Measurements from ENCODE around the gene YY1.

YY1 gene

DNA sequence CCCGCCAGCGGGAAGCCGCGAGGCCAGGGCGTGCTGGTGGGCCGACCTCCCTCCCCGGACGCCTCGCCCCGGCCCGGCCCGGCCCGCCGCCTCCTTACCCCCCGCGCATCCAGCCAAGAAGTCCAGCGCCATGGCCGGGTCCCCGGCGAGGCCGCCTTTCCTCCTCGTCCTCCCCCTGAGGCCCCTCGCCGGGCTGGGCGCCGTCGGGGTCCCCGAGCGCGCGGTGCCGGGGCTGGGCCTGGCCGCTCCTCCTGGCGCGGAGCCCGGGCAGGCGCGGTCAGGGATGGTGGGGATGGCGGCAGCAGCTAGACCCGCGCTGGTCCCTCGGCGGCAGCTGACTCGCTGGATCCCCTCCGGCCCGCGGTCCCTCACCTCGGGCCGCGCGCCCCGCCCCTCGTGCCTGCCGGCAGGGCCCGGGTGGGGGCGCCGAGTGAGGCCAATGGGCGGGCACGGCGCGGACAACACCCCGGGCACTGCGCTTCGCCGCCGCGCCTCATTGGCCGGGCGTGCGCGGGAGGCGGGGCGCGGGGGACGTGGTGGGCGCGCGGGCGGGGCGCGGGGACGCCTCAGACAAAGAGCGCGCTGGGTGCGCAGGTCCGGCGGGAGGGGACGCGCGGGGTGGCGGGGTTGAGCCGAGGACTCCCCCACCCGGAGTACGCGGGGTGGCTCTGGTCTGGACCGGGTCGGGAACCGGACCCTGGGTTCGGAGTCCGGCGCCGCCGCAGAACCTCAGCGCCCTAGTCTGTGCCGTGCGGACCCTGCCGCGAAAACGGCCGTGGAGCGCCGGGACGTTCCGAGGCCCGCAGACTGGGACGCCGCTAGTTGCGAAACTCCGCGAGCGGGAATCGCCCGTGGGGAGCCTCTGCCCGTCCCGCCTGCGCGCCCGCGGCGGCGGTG lies 67.4 kb downstream of the YY1 start, which contains the start of gene SLC25A29 (continued):
- TF ChIP-seq, protein P1, sequence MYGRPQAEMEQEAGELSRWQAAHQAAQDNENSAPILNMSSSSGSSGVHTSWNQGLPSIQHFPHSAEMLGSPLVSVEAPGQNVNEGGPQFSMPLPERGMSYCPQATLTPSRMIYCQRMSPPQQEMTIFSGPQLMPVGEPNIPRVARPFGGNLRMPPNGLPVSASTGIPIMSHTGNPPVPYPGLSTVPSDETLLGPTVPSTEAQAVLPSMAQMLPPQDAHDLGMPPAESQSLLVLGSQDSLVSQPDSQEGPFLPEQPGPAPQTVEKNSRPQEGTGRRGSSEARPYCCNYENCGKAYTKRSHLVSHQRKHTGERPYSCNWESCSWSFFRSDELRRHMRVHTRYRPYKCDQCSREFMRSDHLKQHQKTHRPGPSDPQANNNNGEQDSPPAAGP (tag by site-specific recombination; IDR thresholded peaks at IDR 0.05): peak; percentile 55; the same call in 1 of the 2 replicates
- TF ChIP-seq KLF16 (tag by site-specific recombination; IDR thresholded peaks at IDR 0.05) (no peak; the same call in 1 of the 2 replicates), ZEB2 (tag by site-specific recombination; IDR thresholded peaks at IDR 0.05) (peak; percentile 42), ZNF670 (tag by site-specific recombination; IDR thresholded peaks at IDR 0.05; ENCODE audit: low read depth) (no peak), ZNF48 (tag by site-specific recombination; IDR thresholded peaks at IDR 0.05) (no peak), KLF10 (tag by site-specific recombination; IDR thresholded peaks at IDR 0.05) (peak; percentile 95), ZNF549 (tag by site-specific recombination; IDR thresholded peaks at IDR 0.05) (no peak), ZNF747 (tag by site-specific recombination; IDR thresholded peaks at IDR 0.05) (no peak), ZNF843 (tag by site-specific recombination; IDR thresholded peaks at IDR 0.05) (peak; percentile 34; the same call in 1 of the 2 replicates), ZNF629 (tag by site-specific recombination; IDR thresholded peaks at IDR 0.05) (no peak), ZNF146 (tag by site-specific recombination; IDR thresholded peaks at IDR 0.05) (no peak), ZNF571 (tag by site-specific recombination; IDR thresholded peaks at IDR 0.05) (no peak), SALL2 (tag by site-specific recombination; IDR thresholded peaks at IDR 0.05; ENCODE audit: borderline replicate concordance) (no peak), GLIS1 (tag by site-specific recombination; IDR thresholded peaks at IDR 0.05) (0 out of 2 replicates have a peak, but pooled peaks have one; percentile 27)
- TF ChIP-seq, protein P2, sequence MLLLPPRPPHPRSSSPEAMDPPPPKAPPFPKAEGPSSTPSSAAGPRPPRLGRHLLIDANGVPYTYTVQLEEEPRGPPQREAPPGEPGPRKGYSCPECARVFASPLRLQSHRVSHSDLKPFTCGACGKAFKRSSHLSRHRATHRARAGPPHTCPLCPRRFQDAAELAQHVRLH (tag by site-specific recombination; IDR thresholded peaks at IDR 0.05): no peak
- TF ChIP-seq, protein P3, sequence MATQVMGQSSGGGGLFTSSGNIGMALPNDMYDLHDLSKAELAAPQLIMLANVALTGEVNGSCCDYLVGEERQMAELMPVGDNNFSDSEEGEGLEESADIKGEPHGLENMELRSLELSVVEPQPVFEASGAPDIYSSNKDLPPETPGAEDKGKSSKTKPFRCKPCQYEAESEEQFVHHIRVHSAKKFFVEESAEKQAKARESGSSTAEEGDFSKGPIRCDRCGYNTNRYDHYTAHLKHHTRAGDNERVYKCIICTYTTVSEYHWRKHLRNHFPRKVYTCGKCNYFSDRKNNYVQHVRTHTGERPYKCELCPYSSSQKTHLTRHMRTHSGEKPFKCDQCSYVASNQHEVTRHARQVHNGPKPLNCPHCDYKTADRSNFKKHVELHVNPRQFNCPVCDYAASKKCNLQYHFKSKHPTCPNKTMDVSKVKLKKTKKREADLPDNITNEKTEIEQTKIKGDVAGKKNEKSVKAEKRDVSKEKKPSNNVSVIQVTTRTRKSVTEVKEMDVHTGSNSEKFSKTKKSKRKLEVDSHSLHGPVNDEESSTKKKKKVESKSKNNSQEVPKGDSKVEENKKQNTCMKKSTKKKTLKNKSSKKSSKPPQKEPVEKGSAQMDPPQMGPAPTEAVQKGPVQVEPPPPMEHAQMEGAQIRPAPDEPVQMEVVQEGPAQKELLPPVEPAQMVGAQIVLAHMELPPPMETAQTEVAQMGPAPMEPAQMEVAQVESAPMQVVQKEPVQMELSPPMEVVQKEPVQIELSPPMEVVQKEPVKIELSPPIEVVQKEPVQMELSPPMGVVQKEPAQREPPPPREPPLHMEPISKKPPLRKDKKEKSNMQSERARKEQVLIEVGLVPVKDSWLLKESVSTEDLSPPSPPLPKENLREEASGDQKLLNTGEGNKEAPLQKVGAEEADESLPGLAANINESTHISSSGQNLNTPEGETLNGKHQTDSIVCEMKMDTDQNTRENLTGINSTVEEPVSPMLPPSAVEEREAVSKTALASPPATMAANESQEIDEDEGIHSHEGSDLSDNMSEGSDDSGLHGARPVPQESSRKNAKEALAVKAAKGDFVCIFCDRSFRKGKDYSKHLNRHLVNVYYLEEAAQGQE (tag by site-specific recombination; IDR thresholded peaks at IDR 0.05): no peak
- TF ChIP-seq, protein P4, sequence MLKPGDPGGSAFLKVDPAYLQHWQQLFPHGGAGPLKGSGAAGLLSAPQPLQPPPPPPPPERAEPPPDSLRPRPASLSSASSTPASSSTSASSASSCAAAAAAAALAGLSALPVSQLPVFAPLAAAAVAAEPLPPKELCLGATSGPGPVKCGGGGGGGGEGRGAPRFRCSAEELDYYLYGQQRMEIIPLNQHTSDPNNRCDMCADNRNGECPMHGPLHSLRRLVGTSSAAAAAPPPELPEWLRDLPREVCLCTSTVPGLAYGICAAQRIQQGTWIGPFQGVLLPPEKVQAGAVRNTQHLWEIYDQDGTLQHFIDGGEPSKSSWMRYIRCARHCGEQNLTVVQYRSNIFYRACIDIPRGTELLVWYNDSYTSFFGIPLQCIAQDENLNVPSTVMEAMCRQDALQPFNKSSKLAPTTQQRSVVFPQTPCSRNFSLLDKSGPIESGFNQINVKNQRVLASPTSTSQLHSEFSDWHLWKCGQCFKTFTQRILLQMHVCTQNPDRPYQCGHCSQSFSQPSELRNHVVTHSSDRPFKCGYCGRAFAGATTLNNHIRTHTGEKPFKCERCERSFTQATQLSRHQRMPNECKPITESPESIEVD (tag by site-specific recombination; IDR thresholded peaks at IDR 0.05): no peak
- TF ChIP-seq, protein P5, sequence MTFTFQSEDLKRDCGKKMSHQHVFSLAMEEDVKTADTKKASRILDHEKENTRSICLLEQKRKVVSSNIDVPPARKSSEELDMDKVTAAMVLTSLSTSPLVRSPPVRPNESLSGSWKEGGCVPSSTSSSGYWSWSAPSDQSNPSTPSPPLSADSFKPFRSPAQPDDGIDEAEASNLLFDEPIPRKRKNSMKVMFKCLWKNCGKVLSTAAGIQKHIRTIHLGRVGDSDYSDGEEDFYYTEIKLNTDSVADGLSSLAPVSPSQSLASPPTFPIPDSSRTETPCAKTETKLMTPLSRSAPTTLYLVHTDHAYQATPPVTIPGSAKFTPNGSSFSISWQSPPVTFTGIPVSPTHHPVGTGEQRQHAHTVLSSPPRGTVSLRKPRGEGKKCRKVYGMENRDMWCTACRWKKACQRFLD (tag by site-specific recombination; IDR thresholded peaks at IDR 0.05): no peak
- TF ChIP-seq, protein P6, sequence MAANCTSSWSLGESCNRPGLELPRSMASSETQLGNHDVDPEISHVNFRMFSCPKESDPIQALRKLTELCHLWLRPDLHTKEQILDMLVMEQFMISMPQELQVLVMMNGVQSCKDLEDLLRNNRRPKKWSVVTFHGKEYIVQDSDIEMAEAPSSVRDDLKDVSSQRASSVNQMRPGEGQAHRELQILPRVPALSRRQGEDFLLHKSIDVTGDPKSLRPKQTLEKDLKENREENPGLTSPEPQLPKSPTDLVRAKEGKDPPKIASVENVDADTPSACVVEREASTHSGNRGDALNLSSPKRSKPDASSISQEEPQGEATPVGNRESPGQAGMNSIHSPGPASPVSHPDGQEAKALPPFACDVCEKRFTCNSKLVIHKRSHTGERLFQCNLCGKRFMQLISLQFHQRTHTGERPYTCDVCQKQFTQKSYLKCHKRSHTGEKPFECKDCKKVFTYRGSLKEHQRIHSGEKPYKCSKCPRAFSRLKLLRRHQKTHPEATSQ (tag by site-specific recombination; IDR thresholded peaks at IDR 0.05): no peak; the same call in 1 of the 2 replicates
- TF ChIP-seq, protein P7, sequence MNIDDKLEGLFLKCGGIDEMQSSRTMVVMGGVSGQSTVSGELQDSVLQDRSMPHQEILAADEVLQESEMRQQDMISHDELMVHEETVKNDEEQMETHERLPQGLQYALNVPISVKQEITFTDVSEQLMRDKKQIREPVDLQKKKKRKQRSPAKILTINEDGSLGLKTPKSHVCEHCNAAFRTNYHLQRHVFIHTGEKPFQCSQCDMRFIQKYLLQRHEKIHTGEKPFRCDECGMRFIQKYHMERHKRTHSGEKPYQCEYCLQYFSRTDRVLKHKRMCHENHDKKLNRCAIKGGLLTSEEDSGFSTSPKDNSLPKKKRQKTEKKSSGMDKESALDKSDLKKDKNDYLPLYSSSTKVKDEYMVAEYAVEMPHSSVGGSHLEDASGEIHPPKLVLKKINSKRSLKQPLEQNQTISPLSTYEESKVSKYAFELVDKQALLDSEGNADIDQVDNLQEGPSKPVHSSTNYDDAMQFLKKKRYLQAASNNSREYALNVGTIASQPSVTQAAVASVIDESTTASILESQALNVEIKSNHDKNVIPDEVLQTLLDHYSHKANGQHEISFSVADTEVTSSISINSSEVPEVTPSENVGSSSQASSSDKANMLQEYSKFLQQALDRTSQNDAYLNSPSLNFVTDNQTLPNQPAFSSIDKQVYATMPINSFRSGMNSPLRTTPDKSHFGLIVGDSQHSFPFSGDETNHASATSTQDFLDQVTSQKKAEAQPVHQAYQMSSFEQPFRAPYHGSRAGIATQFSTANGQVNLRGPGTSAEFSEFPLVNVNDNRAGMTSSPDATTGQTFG (tag by site-specific recombination; IDR thresholded peaks at IDR 0.05; ENCODE audit: borderline replicate concordance): no peak
- TF ChIP-seq, protein P8, sequence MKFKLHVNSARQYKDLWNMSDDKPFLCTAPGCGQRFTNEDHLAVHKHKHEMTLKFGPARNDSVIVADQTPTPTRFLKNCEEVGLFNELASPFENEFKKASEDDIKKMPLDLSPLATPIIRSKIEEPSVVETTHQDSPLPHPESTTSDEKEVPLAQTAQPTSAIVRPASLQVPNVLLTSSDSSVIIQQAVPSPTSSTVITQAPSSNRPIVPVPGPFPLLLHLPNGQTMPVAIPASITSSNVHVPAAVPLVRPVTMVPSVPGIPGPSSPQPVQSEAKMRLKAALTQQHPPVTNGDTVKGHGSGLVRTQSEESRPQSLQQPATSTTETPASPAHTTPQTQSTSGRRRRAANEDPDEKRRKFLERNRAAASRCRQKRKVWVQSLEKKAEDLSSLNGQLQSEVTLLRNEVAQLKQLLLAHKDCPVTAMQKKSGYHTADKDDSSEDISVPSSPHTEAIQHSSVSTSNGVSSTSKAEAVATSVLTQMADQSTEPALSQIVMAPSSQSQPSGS (tag by site-specific recombination; IDR thresholded peaks at IDR 0.05; ENCODE audit: low read depth): no peak

All from HEK293 (cell line).